ENCODE measurements around the gene ANTXR2.

- TF ChIP-seq CTCF (IDR thresholded peaks at IDR 0.05; ENCODE audit: control extremely low read depth in 1 of 3, insufficient read depth in 1 of 3, low read depth in 1 of 3, low read length in 3 of 3) (no peak), GABPA (IDR thresholded peaks at IDR 0.05; ENCODE audit: borderline replicate concordance, insufficient read depth, low read length) (no peak), ATF3 (IDR thresholded peaks at IDR 0.05; ENCODE audit: insufficient read depth, low read depth, low read length) (no peak), RBBP5 (IDR thresholded peaks at IDR 0.05; ENCODE audit: borderline replicate concordance, low read depth, low read length) (no peak), CEBPB (IDR thresholded peaks at IDR 0.05; ENCODE audit: low read depth, low read length) (no peak)
Measured at GRCh38 chr4:79854856-79855502, 218.1 kb downstream of the ANTXR2 start.

Data from H1 (cell line).